ENCODE measurements around the gene B4GALT2.
A peak's percentile ranks its signal among the peaks of the same experiment; 100 is the strongest.

B4GALT2 gene

GRCh38 chr1:44021581-44022321, 42.7 kb downstream of the B4GALT2 start:
- no peak for ATAC-seq (replicated peaks)
- no peak for DNase-seq
- Mint-ChIP-seq H3K4me1 (peaks cover 5 to 7% of the 10 kb centered on the region in 2 donors), H3K27me3 (peaks cover 0 to under 1% of the 10 kb centered on the region in 2 donors), H3K9me3 (no peaks in the 10 kb centered on the region), H3K4me3 (no peak overlapping the region), H3K36me3 (no peaks in the 10 kb centered on the region), H3K27ac (no peak overlapping the region)

GRCh38 chr1:44024031-44024902, 45.3 kb downstream of the B4GALT2 start:
- Mint-ChIP-seq H3K27me3 (no peaks in the 10 kb centered on the region), H3K4me1 (peaks cover 15 to 19% of the 10 kb centered on the region in 2 donors), H3K27ac (peak overlapping the region; percentile 51), H3K9me3 (no peaks in the 10 kb centered on the region), H3K4me3 (no peak overlapping the region), H3K36me3 (no peaks in the 10 kb centered on the region)
- no peak for ATAC-seq (replicated peaks)
- DNase-seq: no peak

GRCh38 chr1:44024903-44025525, 46.0 kb downstream of the B4GALT2 start:
- DNase-seq (no peak), ATAC-seq (replicated peaks) (no peak)
- Mint-ChIP-seq H3K4me3 (peak overlapping the region in 1 of 2 donors; percentile 5), H3K4me1 (peaks cover 20 to 27% of the 10 kb centered on the region in 2 donors), H3K36me3 (no peaks in the 10 kb centered on the region), H3K27me3 (no peaks in the 10 kb centered on the region), H3K27ac (no peak overlapping the region), H3K9me3 (no peaks in the 10 kb centered on the region)

- ATAC-seq (replicated peaks) (no peak), DNase-seq (no peak)
- Mint-ChIP-seq H3K4me3 (no peak overlapping the region), H3K4me1 (peaks cover 20 to 28% of the 10 kb centered on the region in 2 donors), H3K27me3 (no peaks in the 10 kb centered on the region), H3K36me3 (no peaks in the 10 kb centered on the region), H3K27ac (peak overlapping the region; percentile 73), H3K9me3 (no peaks in the 10 kb centered on the region)
Observed at GRCh38 chr1:44025816-44026215, 46.8 kb downstream of the B4GALT2 start.

GRCh38 chr1:44027320-44027719, 48.3 kb downstream of the B4GALT2 start:
- H3K27me3 Mint-ChIP-seq: no peaks in the 10 kb centered on the region
- ATAC-seq (replicated peaks): no peak

GRCh38 chr1:44029260-44029910, 50.4 kb downstream of the B4GALT2 start:
- DNase-seq (no peak), ATAC-seq (replicated peaks) (peak; percentile 44 to 48)
- Mint-ChIP-seq H3K9me3 (no peaks in the 10 kb centered on the region), H3K27ac (peak overlapping the region; percentile 88), H3K4me1 (peaks cover 24 to 39% of the 10 kb centered on the region in 2 donors), H3K27me3 (no peaks in the 10 kb centered on the region), H3K4me3 (peak overlapping the region; percentile 88 to 93), H3K36me3 (no peaks in the 10 kb centered on the region)

More at GRCh38 chr1:44027320-44027719, 48.3 kb downstream of the B4GALT2 start:
- peaks cover 24 to 39% of the 10 kb centered on the region in 2 donors for H3K4me1 Mint-ChIP-seq
- no peak for DNase-seq
- no peak overlapping the region for H3K4me3 Mint-ChIP-seq
- no peak overlapping the region for H3K27ac Mint-ChIP-seq
- H3K9me3 Mint-ChIP-seq: no peaks in the 10 kb centered on the region
- H3K36me3 Mint-ChIP-seq: no peaks in the 10 kb centered on the region

- Mint-ChIP-seq H3K36me3 (no peaks in the 10 kb centered on the region), H3K4me3 (peak overlapping the region; percentile 88 to 93), H3K27me3 (no peaks in the 10 kb centered on the region), H3K27ac (peak overlapping the region; percentile 88), H3K9me3 (no peaks in the 10 kb centered on the region), H3K4me1 (peaks cover 23 to 35% of the 10 kb centered on the region in 2 donors)
- peak; percentile 83 for DNase-seq
- peak; percentile 85 to 87 for ATAC-seq (replicated peaks)
Observed at GRCh38 chr1:44029911-44030604, 51.0 kb downstream of the B4GALT2 start.

GRCh38 chr1:44030605-44031251, 51.7 kb downstream of the B4GALT2 start:
- H3K27me3 Mint-ChIP-seq: no peaks in the 10 kb centered on the region
- DNase-seq (peak; percentile 40), ATAC-seq (replicated peaks) (peak; percentile 41 to 48)
- peaks cover 21 to 34% of the 10 kb centered on the region in 2 donors for H3K4me1 Mint-ChIP-seq
- no peaks in the 10 kb centered on the region for H3K9me3 Mint-ChIP-seq
- no peaks in the 10 kb centered on the region for H3K36me3 Mint-ChIP-seq
- peak overlapping the region; percentile 88 to 90 for H3K4me3 Mint-ChIP-seq
- peak overlapping the region; percentile 86 for H3K27ac Mint-ChIP-seq

GRCh38 chr1:44031252-44032169, 52.5 kb downstream of the B4GALT2 start, which contains the start of gene SLC6A9:
Gene SLC6A9 (minus strand): TSS chr1:44031462. CDS start chr1:44024277, 7,185 bp downstream.
- no peaks in the 10 kb centered on the region for H3K9me3 Mint-ChIP-seq
- ATAC-seq (replicated peaks): peak; percentile 3 to 9
- no peak for DNase-seq

GRCh38 chr1:44032170-44032790, 53.3 kb downstream of the B4GALT2 start:
- Mint-ChIP-seq H3K9me3 (no peaks in the 10 kb centered on the region), H3K36me3 (no peaks in the 10 kb centered on the region), H3K4me1 (peaks cover 21 to 40% of the 10 kb centered on the region in 2 donors), H3K4me3 (peak overlapping the region; percentile 88 to 90), H3K27ac (no peak overlapping the region), H3K27me3 (no peaks in the 10 kb centered on the region)
- DNase-seq: no peak
- no peak for ATAC-seq (replicated peaks)

More at GRCh38 chr1:44031252-44032169, 52.5 kb downstream of the B4GALT2 start, which contains the start of gene SLC6A9:
- Mint-ChIP-seq H3K27ac (peak within 1 kb of the TSS; percentile 86), H3K4me3 (peak within 1 kb of the TSS; percentile 88 to 90), H3K36me3 (no peaks in the 10 kb centered on the region), H3K27me3 (no peaks in the 10 kb centered on the region), H3K4me1 (peaks cover 19 to 37% of the 10 kb centered on the region in 2 donors)

GRCh38 chr1:44033041-44033575, 54.1 kb downstream of the B4GALT2 start:
- H3K27me3 Mint-ChIP-seq: no peaks in the 10 kb centered on the region
- H3K27ac Mint-ChIP-seq: no peak overlapping the region
- H3K4me1 Mint-ChIP-seq: peaks cover 21 to 38% of the 10 kb centered on the region in 2 donors
- no peaks in the 10 kb centered on the region for H3K36me3 Mint-ChIP-seq
- DNase-seq: no peak
- no peak overlapping the region for H3K4me3 Mint-ChIP-seq
- H3K9me3 Mint-ChIP-seq: no peaks in the 10 kb centered on the region
- ATAC-seq (replicated peaks): no peak

Data from stimulated activated naive B cell treated with anti-CD40 and anti-IgM and Interleukin-4, amounts not matched to agents 10 μg/mL and 1 μg/mL and 100 μg/mL, for 72 hours (primary cell).